Measurements from ENCODE around the gene PPFIBP2.

DNA sequence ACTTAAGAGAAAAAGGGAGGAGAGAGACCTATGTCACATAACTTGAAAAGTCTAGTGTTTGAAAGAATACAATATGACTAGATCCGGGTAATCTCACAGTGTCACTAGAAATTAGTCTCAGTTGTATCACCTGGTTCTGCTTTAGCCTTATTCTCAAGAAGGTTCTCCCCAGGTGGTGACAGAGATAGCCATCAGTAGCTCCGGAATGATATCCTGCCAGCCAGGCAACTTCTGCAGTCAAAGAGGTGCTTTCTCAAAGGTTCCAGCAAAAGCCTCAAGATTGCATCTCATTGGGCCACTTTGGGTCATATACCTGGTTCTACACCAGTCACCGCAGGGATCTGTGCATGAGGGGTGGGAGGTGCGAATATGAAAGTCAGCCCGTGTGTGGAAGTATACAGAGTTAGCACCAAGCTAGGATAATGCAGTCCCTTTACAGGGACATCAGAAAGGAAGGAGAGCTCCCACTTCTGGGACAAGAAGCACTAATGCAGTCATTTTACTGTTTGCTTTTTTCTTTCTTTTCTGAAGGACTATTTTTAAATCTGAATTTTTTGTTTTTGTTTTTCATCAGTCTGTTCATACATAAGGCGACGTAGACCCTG, 98.4 kb downstream of the PPFIBP2 start:
- TF ChIP-seq, protein P1, sequence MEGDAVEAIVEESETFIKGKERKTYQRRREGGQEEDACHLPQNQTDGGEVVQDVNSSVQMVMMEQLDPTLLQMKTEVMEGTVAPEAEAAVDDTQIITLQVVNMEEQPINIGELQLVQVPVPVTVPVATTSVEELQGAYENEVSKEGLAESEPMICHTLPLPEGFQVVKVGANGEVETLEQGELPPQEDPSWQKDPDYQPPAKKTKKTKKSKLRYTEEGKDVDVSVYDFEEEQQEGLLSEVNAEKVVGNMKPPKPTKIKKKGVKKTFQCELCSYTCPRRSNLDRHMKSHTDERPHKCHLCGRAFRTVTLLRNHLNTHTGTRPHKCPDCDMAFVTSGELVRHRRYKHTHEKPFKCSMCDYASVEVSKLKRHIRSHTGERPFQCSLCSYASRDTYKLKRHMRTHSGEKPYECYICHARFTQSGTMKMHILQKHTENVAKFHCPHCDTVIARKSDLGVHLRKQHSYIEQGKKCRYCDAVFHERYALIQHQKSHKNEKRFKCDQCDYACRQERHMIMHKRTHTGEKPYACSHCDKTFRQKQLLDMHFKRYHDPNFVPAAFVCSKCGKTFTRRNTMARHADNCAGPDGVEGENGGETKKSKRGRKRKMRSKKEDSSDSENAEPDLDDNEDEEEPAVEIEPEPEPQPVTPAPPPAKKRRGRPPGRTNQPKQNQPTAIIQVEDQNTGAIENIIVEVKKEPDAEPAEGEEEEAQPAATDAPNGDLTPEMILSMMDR (conservative IDR thresholded peaks at IDR 0.05), result no peak
- TF ChIP-seq ZFX (IDR thresholded peaks at IDR 0.05), result no peak
